SIG-M5 treated with dmso at 0.1 percent for 504 hours (cell line): Measurements from ENCODE around the gene MCM10.
"Not testable (repeated sequence)": the region's sequence is repeated elsewhere in the genome, so short reads cannot be mapped to it uniquely, and the experiment has no call there.

ENCODE experiments used
- DNase-seq: peaks from one replicate; lab custom pipeline; 2025; ENCODE audit not compliant: unreplicated experiment; lab: John Stamatoyannopoulos, UW

The MCM10 gene

GRCh38 chr10:13219685-13220670 is 58.6 kb downstream of the MCM10 start:
- peak; percentile 8 for DNase-seq

GRCh38 chr10:13221572-13221971 is 60.2 kb downstream of the MCM10 start:
- DNase-seq: no peak

- DNase-seq: no peak
These were observed 60.8 kb downstream of the MCM10 start for GRCh38 chr10:13222151-13222550.

DNA sequence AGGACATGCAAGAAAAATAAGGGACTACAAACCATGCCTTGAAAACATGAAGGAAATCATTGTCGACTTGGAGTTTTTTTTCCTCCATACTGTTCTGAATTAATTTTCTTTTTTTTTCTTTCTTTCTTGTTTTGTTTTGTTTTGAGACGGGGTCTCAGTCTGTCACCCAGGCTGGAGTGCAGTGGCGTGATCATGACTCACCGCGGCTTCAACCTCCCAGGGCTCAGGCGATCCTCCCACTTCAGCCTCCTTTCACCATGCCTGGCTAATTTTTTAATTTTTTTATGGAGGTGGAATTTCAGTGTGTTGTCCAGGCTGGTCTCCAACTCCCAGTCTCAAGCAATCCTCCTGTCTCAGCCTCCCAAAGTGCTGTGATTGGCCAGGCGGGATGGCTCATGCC is 61.2 kb downstream of the MCM10 start:
- no peak for DNase-seq

GRCh38 chr10:13223241-13223640 is 61.9 kb downstream of the MCM10 start:
- no peak for DNase-seq

GRCh38 chr10:13224210-13224995 is 63.0 kb downstream of the MCM10 start:
- no peak for DNase-seq

DNA sequence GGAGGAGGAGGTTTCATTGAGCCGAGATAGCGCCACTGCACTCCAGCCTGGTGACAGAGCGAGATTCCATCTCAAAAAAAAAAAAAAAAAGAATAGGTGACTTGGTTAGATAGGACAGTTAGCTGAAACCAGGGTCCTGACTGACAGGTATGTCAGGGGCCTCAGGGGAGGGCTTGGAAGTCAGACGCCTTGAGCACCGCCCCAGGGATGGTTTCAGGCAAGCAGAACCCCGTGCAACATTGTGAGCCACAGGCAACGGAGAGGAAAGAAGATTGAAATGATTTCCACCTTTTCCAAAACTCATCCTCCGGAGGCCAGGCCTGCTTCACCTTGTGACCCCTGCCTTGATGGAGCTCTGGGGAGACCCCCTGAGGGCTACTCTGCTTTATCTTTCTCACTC is 64.2 kb downstream of the MCM10 start:
- DNase-seq: no peak

GRCh38 chr10:13227031-13227430 is 65.7 kb downstream of the MCM10 start:
- no peak for DNase-seq

GRCh38 chr10:13231190-13231589 is 69.8 kb downstream of the MCM10 start:
- DNase-seq: no peak

DNA sequence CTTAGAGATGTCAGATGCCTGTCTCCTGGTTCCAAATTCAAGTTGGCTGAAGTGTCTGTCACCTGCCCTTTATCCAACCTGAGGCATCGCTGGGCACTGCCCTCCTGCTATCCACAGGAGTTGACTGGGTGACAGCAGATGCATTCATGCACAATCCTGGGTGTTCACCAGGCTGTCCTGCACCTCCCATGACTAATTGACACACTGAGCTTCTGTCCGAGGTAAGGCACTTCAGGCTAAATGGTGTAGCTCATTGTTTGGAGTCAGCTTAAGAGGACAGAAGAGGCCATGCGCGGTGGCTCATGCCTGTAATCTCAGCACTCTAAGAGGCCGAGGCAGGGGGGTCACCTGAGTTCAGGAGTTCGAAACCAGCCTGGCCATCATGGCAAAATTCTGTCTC is 70.5 kb downstream of the MCM10 start:
- DNase-seq: no peak

DNA sequence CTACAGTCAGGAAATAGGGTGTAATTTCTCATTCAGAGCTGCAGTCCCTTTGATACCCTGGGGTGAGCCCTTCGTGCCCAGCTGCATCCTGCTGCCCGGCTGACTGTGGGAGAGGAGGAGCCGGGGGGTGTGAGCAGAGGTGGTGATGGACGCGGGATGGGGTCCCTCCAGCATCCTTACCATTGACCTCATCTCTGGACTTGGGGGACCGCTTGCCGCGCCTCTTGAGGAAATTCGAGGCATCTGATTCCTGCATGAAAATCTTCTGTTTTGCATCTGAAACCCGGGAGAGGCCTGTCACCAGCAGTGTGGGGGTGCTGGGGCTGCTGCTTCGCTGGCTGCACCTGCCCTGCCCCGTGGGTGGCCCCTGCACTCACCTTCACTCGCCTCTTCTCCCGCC is 72.0 kb downstream of the MCM10 start:
- no peak for DNase-seq

DNA sequence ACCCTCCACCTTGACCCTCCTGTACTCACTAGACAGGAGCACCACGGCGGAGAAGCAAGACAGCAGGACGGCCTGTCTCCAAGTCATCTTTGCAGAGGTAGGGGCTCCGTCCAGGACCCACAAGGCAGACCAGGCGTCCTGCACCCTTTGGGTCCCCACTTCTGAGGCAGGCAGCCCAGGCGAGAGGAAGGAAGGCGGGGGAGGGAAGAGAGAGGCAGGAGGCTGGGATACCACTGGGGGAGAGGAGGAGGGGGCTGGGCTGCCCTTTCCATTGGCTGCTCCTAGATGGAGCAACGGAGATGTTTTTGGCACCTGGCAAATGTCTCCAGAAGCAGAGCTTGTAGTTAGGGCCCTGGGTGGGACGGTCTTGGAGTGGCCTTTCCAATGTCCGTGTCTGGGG is 72.8 kb downstream of the MCM10 start, which contains the start of gene UCMA:
UCMA (minus strand) TSS at position 203 of the 400 bp plus-strand sequence; CDS start at position 87, 116 bp downstream.
- no peak for DNase-seq

DNA sequence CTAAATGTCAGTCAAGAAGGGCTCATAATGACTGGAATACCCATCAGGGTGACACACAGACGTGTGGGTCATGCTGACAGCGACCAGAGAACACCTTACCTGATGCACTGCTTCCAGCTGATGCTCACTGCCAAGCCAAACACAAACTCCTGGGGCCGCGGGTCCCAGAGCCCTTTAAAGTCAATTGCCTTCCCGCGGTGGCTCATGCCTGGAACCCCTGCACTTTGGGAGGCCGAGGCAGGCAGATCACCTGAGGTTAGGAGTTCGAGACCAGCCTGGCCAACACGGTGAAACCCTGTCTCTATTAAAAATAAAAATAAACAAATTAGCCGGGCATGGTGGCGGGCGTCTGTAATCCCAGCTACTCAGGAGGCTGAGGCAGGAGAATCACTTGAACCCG is 73.4 kb downstream of the MCM10 start:
- not testable (repeated sequence) for DNase-seq

DNA sequence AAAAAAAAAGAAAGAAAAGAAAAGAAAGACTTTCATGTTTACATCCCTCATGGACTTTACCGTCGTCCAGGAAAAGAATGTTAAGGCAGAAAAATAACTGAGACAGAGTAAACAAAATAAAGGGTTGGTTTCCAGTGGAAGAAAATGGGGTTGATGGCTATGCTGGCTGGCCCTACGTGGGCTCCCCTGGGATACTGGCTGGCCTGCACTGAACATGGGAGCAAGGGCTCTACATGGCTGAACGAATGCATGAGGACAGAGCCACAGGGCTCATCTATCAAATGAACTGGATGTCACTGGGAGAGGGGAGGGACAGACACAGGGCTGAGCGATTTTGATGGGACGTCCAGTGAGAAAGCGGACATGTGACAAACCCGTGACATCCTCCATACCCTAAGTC is 75.3 kb downstream of the MCM10 start:
- DNase-seq: no peak

- DNase-seq: no peak
These were observed 77.1 kb downstream of the MCM10 start for GRCh38 chr10:13238271-13239077.

DNA sequence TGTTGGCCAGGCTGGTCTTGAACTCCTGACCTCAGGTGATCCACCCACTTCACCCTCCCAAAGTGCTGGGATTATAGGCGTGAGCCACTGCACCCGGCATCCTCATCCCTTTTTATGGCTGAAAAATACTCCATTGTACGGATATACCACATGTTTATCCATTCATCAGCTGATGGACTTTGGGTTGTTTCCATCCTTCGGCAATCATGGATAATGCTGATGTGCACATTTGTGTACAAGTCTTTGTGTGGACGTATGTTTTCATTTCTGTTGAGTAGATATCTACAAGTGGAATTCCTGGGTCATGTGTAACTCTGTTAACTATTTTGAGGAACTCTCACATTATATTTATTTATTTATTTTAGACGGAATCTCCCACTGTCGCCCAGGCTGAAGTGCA is 78.6 kb downstream of the MCM10 start:
- DNase-seq: no peak

DNA sequence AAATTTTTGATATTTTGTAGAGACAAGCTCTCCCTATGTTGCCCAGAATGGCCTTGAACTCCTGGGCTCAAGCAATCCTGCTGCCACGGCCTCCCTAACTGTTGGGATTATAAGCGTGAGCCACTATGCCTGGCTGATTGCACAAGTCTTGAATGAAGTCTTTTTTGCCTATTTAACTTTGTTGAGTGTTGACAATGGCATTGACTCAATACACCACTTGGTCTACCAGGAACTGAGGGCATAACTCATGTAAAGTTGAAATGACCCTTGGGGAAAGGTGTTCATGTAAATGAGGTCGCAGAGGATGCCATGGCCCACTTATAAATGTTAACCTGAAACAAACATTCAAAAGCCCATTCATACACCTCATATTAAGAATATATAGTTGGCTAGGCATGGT is 80.3 kb downstream of the MCM10 start:
- DNase-seq: no peak

GRCh38 chr10:13242260-13242659 is 80.9 kb downstream of the MCM10 start:
- DNase-seq: not testable (repeated sequence)

DNA sequence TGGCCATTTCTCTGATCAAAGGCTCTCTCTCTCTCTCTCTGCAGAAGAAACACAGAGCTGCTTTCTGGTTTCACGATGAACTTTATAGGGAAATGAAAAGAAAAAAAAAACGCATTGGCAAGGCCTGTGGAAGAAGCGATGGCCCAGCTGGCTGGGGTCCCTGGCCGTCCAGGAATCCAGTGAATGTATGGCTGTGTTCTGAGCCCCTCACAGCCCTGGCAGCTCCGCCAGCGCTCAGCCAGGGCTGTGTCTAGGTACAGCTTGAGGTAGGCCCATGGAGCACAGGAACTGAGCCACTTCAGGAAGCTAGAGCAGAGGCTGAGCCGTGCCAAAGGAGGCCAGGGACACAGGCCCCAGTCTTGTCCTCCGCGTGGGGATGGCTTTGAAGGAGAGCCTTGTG is 85.9 kb downstream of the MCM10 start:
- DNase-seq: no peak

DNA sequence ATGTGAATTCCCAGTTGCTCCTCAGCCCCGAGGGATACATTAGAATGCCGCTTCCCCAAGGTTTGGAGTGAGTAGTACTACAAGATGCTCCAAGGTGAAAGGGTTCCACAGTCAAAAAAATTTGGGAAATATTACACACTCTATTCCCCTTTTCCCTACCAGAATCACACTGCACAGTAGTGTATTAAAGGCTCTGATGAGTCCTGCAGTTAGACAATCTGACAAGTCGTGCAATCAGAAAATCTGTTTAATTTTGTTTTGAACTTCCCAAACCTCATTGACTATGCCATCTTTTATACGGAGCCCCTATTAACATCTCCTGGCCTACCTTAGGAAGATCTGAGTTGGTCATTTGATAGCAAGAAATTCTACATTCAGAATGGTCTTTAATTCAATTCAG is 86.4 kb downstream of the MCM10 start:
- no peak for DNase-seq

DNA sequence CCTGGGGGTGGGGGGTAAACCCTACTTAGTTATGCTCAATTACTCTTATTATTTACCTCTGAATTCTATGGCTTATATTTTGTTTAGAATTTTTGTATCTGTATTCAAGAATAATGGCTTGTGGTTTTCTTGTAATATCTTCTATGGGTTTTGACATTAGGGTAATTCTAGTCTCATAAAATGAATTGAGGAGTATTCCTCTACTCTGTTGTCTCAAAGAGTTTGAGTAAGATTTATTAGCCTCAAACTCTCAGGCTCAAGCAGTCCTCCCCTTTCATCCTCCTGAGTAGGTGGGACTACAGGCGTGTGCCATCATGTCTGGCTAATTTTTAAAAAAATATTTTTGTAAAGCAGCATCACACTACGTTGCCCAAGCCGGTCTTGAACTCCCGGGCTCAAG is 92.4 kb downstream of the MCM10 start:
- no peak for DNase-seq
